CD4-positive, alpha-beta T cell (primary cell): ENCODE measurements around the gene SNAPC3. TPM values are rescaled to one million over a fixed set of nuclear protein-coding genes. Genes with fewer than 3 reads are reported as not detected.
"Not testable (repeated sequence)": the region's sequence is repeated elsewhere in the genome, so short reads cannot be mapped to it uniquely, and the experiment has no call there.

Experiments
- ATAC-seq: fragments of 200-7000 bp; cut with Tn5 transposase; one replicate; pipeline ENCODE4 v1.10.0; 2022; ENCODE audit warnings: mild to moderate bottlenecking; ENCODE audit not compliant: poor library complexity
- CTCF ChIA-PET: fragments of 350-600 bp; sonication (Branson Sonifier 250); formaldehyde crosslinking; loops from one replicate; lab custom pipeline; 2021; ENCODE audit warnings: antibody characterized with exemption, inconsistent platforms; lab: Charles Lee
- POLR2A ChIA-PET: fragments of 350-600 bp; sonication (Branson Sonifier 250); formaldehyde crosslinking; loops from one replicate; lab custom pipeline; 2021; ENCODE audit warnings: antibody characterized with exemption, inconsistent platforms; lab: Charles Lee
- DNase-seq, 14 experiments: peaks; one replicate each; pipeline ENCODE4 v3.0.0-alpha.2; 2013 to 2020; ENCODE audit warnings: mixed read lengths in 2 of 14
- H3K27ac ChIP-seq, 2 donors: one replicate each; pipeline versions ENCODE4 v1.5.1 to v1.7.0; 2013; ENCODE audit warnings: low read length in 2 of 2, low read depth in 1 of 2, mild to moderate bottlenecking in 1 of 2
- H3K27me3 ChIP-seq, 2 experiments: 1 replicate in 1 of 2; 2 replicates in 1 of 2; pipeline versions ENCODE4 v1.6.1 to v1.7.0; 2013; ENCODE audit warnings: low read length in 2 of 2, control low read depth in 1 of 2, mild to moderate bottlenecking in 1 of 2, moderate library complexity in 1 of 2; ENCODE audit not compliant: insufficient read depth in 2 of 2, control insufficient read depth in 1 of 2
- H3K36me3 ChIP-seq: one replicate; pipeline ENCODE4 v1.6.1; 2013; ENCODE audit warnings: low read length, control low read depth; ENCODE audit not compliant: insufficient read depth
- H3K4me1 ChIP-seq: one replicate; pipeline ENCODE4 v1.6.1; 2013; ENCODE audit warnings: low read length, control low read depth; ENCODE audit not compliant: insufficient read depth
- H3K4me3 ChIP-seq: one replicate; pipeline ENCODE4 v1.5.1; 2013; ENCODE audit warnings: mild to moderate bottlenecking, low read length, moderate library complexity
- H3K9me3 ChIP-seq, 2 experiments: 1 replicate in 1 of 2; 2 replicates in 1 of 2; pipeline versions ENCODE4 v1.6.1 to v1.7.0; 2013; ENCODE audit warnings: low read length in 2 of 2, mild to moderate bottlenecking in 2 of 2, control low read depth in 1 of 2, moderate library complexity in 1 of 2; ENCODE audit not compliant: control insufficient read depth in 1 of 2, insufficient read depth in 1 of 2
- H3K27ac Mint-ChIP-seq: one replicate; pipeline ENCODE4 v1.8.0; 2020; ENCODE audit warnings: mixed read lengths
- H3K27me3 Mint-ChIP-seq: one replicate; pipeline ENCODE4 v1.8.0; 2021; ENCODE audit warnings: mixed read lengths
- H3K36me3 Mint-ChIP-seq: one replicate; pipeline ENCODE4 v1.8.0; 2021; ENCODE audit warnings: low read depth, mixed read lengths
- H3K4me1 Mint-ChIP-seq: one replicate; pipeline ENCODE4 v1.8.0; 2021; ENCODE audit warnings: low read depth, mixed read lengths
- H3K4me3 Mint-ChIP-seq: one replicate; pipeline ENCODE4 v1.8.0; 2020; ENCODE audit warnings: mild to moderate bottlenecking, mixed read lengths
- H3K9me3 Mint-ChIP-seq: one replicate; pipeline ENCODE4 v1.8.0; 2020; ENCODE audit warnings: mixed read lengths
- CTCF ChIP-seq: fragments of 200-600 bp; IDR thresholded peaks from one replicate; pipeline ENCODE4 v1.8.0; 2022; ENCODE audit warnings: antibody characterized with exemption, mild to moderate bottlenecking
- intact Hi-C, 2 experiments: fragments of 100-400 bp; cut with DNase I in 1 of 2; cut with micrococcal nuclease in 1 of 2; formaldehyde crosslinking; loops; one replicate each; pipeline versions ENCODE4 v1.15.1 to v1.9.0; 2023 to 2025; cut with DNase I, micrococcal nuclease
- total RNA-seq, 174 experiments: library from RNA in 2 of 174; stranded (reverse) in 2 of 174; gene quantifications; one replicate each; pipeline ENCODE4 v1.2.3 and lab custom pipeline; 2021 to 2026

Gene SNAPC3
- total RNA-seq, 2 experiments from 2014 or later = 3.3 to 4.7 TPM

DNA sequence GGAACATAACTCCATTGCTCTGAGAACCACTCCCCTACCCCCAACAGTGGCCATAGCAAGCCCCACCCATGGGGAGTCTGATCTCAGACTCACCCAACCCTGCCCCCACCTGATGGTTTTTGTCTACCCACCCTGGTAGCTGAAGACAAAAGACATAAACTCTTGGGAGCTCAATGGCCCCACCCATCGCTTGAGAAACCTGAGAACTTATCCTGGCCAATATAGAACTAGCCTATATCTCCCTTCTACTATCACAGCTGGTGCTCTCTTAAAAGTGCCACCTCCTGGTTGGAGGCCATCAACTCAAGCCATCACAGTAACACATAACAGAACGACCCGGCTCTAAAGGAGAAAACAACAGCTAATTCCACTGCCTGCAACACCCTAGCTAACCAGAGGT, 47.9 kb upstream of the SNAPC3 start:
- Histone ChIP-seq H3K36me3 (no peaks in the 10 kb centered on the region), H3K4me3 (no peak overlapping the region), H3K27me3 (no peaks in the 10 kb centered on the region), H3K4me1 (no peaks in the 10 kb centered on the region), H3K27ac (no peak overlapping the region), H3K9me3 (peaks cover 0 to 8% of the 10 kb centered on the region in 2 experiments)
- intact Hi-C loops = no loop called here
- CTCF ChIA-PET = no interaction called here
- no peak for DNase-seq
- Mint-ChIP-seq H3K36me3 (no peaks in the 10 kb centered on the region), H3K4me3 (no peak overlapping the region), H3K4me1 (no peaks in the 10 kb centered on the region), H3K27me3 (peaks cover 17% of the 10 kb centered on the region), H3K27ac (no peak overlapping the region), H3K9me3 (peaks cover 6% of the 10 kb centered on the region)
- no peak for ATAC-seq
- POLR2A ChIA-PET = no interaction called here
- no peak for TF ChIP-seq CTCF

DNA sequence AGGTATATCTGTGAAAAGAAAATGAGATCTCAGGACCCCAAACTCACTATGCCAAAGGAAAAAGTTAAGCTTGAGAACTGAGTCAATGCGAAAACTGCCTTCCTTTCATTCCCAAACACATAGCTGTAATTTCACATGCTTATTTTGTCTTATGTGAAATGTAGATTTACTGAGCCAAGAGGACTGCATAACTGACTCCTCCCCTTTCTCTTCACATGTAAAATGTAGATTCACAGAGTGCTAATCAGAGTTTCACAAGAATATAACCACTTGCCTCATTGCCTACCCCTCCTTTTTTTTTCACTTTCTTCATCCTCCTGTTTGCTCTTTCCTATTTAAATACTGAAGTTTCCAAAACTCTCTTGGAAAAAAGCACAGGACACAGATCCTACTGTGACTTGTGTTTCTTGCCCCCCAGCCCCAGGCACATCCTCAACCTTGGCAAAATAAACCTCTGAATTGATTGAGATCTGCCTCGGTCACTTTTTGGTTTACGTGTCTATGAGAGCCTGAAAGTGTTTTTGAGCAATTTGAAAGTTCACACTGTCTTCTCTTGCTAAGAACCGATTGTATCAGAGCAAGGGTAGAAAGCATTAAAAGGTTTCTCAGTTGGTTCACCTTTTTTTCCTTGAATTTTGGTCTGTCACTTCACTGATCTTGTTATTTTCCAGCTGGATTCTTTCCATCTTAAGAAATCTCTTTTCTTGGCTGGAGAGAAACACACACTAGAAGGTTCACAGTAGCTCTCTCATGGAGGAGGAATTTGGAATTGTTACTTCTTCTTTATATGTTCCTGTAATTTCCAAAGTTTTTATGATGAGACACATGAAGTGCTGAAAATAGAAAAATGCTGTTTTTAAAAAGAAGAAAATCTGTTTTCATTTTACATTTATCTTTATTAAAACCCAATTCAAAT, 44.8 kb upstream of the SNAPC3 start:
- POLR2A ChIA-PET = no interaction called here
- Mint-ChIP-seq H3K27me3 (peaks cover 13% of the 10 kb centered on the region), H3K9me3 (peaks cover 6% of the 10 kb centered on the region), H3K27ac (no peak overlapping the region), H3K36me3 (no peaks in the 10 kb centered on the region), H3K4me3 (no peak overlapping the region), H3K4me1 (no peaks in the 10 kb centered on the region)
- no peaks in the 10 kb centered on the region for H3K27me3 ChIP-seq
- H3K27ac ChIP-seq = no peak overlapping the region
- no peaks in the 10 kb centered on the region for H3K4me1 ChIP-seq
- DNase-seq (no peak), ATAC-seq (no peak)
- CTCF ChIA-PET = no interaction called here
- H3K4me3 ChIP-seq = no peak overlapping the region
- no peaks in the 10 kb centered on the region for H3K36me3 ChIP-seq
- TF ChIP-seq CTCF = no peak
- intact Hi-C loops = no loop called here
- peaks cover 0 to 8% of the 10 kb centered on the region in 2 experiments for H3K9me3 ChIP-seq

- POLR2A ChIA-PET, H3K36me3 ChIP-seq, H3K27ac Mint-ChIP-seq, H3K27me3 ChIP-seq, H3K36me3 Mint-ChIP-seq, ATAC-seq, H3K9me3 Mint-ChIP-seq, CTCF ChIA-PET, DNase-seq, H3K9me3 ChIP-seq, H3K4me1 Mint-ChIP-seq, H3K27ac ChIP-seq, H3K4me1 ChIP-seq, H3K4me3 ChIP-seq, H3K4me3 Mint-ChIP-seq, intact Hi-C loops: not testable (repeated sequence)
- H3K27me3 Mint-ChIP-seq = peaks cover 13% of the 10 kb centered on the region
Measured at GRCh38 chr9:15379317-15379716, 43.4 kb upstream of the SNAPC3 start.

DNA sequence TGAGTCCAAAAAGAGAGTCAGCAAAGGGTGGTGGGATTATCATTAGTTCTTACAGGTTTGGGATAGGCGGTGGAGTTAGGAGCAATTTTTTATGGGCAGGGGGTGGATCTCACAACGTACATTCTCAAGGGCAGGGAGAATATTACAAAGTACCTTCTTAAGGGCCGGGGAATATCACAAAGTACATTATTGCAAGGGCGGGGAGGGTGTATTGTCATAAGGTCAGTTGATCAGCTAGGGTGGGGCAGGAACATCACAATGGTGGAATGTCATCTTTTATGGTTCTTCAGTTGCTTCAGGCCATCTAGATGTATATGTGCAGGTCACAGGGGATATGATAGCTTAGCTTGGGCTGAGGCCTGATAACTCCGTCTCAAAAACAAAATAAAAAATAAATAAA, 42.8 kb upstream of the SNAPC3 start:
- intact Hi-C loops, H3K27ac ChIP-seq, H3K4me3 Mint-ChIP-seq: not testable (repeated sequence)

More for the DNA sequence above, 42.8 kb upstream of the SNAPC3 start:
- H3K27me3 ChIP-seq, H3K4me3 ChIP-seq, H3K4me1 Mint-ChIP-seq, DNase-seq, H3K4me1 ChIP-seq, H3K27ac Mint-ChIP-seq, H3K9me3 Mint-ChIP-seq, ATAC-seq, H3K9me3 ChIP-seq, H3K36me3 ChIP-seq, POLR2A ChIA-PET, CTCF ChIA-PET, H3K36me3 Mint-ChIP-seq: not testable (repeated sequence)
- H3K27me3 Mint-ChIP-seq = peaks cover 13% of the 10 kb centered on the region
